GM23338 (cell line): Measurements from ENCODE around the gene PARD3. TPM values are rescaled to one million over a fixed set of nuclear protein-coding genes. Genes with fewer than 3 reads are reported as not detected.

ENCODE experiments used
- ATAC-seq: fragments of 200-7000 bp; cut with Tn5 transposase; 3 replicates; pipeline ENCODE4 v1.9.1; 2020
- DNase-seq: peaks from one replicate; pipeline ENCODE4 v3.0.0-alpha.2; 2015; ENCODE audit warnings: low spot score
- H2AFZ ChIP-seq: fragments of 200-600 bp; sonication (generic); 2 replicates; pipeline ENCODE4 v1.8.0; 2016; ENCODE audit warnings: antibody characterized with exemption, mild to moderate bottlenecking, moderate library complexity
- H3F3A ChIP-seq: fragments of 200-600 bp; sonication (generic); replicated peaks from 2 replicates; pipeline ENCODE4 v1.8.0; 2017; ENCODE audit warnings: antibody characterized with exemption, mixed run types, low read depth
- H3K27ac ChIP-seq: fragments of 200-600 bp; sonication (generic); 2 replicates; pipeline ENCODE4 v1.6.1; 2016; ENCODE audit warnings: low read depth
- H3K27me3 ChIP-seq: fragments of 200-600 bp; sonication (generic); 2 replicates; pipeline ENCODE4 v1.8.0; 2016; ENCODE audit warnings: mild to moderate bottlenecking, mixed run types, moderate library complexity; ENCODE audit not compliant: insufficient read depth
- H3K36me3 ChIP-seq: fragments of 200-600 bp; sonication (generic); 2 replicates; pipeline ENCODE4 v1.8.0; 2016; ENCODE audit warnings: mild to moderate bottlenecking; ENCODE audit not compliant: insufficient read depth
- H3K4me1 ChIP-seq: fragments of 200-600 bp; sonication (generic); 2 replicates; pipeline ENCODE4 v1.8.0; 2016; ENCODE audit warnings: mild to moderate bottlenecking, moderate library complexity; ENCODE audit not compliant: insufficient read depth
- H3K4me2 ChIP-seq: fragments of 200-600 bp; sonication (generic); 2 replicates; pipeline ENCODE4 v1.7.1; 2017; ENCODE audit warnings: mixed run types
- H3K4me3 ChIP-seq: fragments of 200-600 bp; sonication (generic); 2 replicates; pipeline ENCODE4 v1.6.1; 2016; ENCODE audit warnings: mixed run types
- H3K79me2 ChIP-seq: fragments of 200-600 bp; sonication (generic); replicated peaks from 2 replicates; pipeline ENCODE4 v1.8.0; 2017; ENCODE audit warnings: mild to moderate bottlenecking; ENCODE audit not compliant: insufficient read depth
- H3K9me2 ChIP-seq: fragments of 200-600 bp; sonication (generic); 2 replicates; pipeline ENCODE4 v1.8.0; 2017; ENCODE audit not compliant: insufficient read depth
- H4K20me1 ChIP-seq: fragments of 200-600 bp; sonication (generic); replicated peaks from 2 replicates; pipeline ENCODE4 v1.8.0; 2017; ENCODE audit warnings: mild to moderate bottlenecking; ENCODE audit not compliant: insufficient read depth
- H3K27ac Mint-ChIP-seq: 2 replicates; pipeline ENCODE4 v1.8.0; 2020; ENCODE audit warnings: inconsistent platforms, mild to moderate bottlenecking, moderate library complexity, mixed read lengths
- H3K27me3 Mint-ChIP-seq: 3 replicates; pipeline ENCODE4 v1.8.0; 2022; ENCODE audit warnings: low read depth, mild to moderate bottlenecking, moderate library complexity, mixed read lengths, inconsistent platforms; ENCODE audit not compliant: insufficient read depth, poor library complexity
- H3K36me3 Mint-ChIP-seq: 3 replicates; pipeline ENCODE4 v1.8.0; 2021; ENCODE audit warnings: low read depth, mild to moderate bottlenecking, inconsistent platforms, moderate library complexity, mixed read lengths
- H3K4me1 Mint-ChIP-seq: 3 replicates; pipeline ENCODE4 v1.8.0; 2020; ENCODE audit warnings: mild to moderate bottlenecking, inconsistent platforms, mixed read lengths
- H3K4me3 Mint-ChIP-seq: 3 replicates; pipeline ENCODE4 v1.8.0; 2021; ENCODE audit warnings: moderate library complexity, mild to moderate bottlenecking, inconsistent platforms, mixed read lengths
- H3K9me3 Mint-ChIP-seq: 3 replicates; pipeline ENCODE4 v1.8.0; 2020; ENCODE audit warnings: moderate library complexity, mild to moderate bottlenecking, inconsistent platforms, mixed read lengths
- CREB1 ChIP-seq: fragments of 250-450 bp; sonication (Bioruptor Pico); IDR thresholded peaks from 2 replicates; pipeline ENCODE4 v1.5.0; 2020; ENCODE audit warnings: low read depth, mild to moderate bottlenecking, moderate library complexity
- ETS1 ChIP-seq: IDR thresholded peaks from 2 replicates; pipeline ENCODE4 v1.6.1; 2016; ENCODE audit warnings: antibody characterized with exemption
- EZH2 ChIP-seq: fragments of 200-600 bp; sonication (generic); IDR thresholded peaks from one replicate; pipeline ENCODE4 v1.8.0; 2017; ENCODE audit warnings: antibody characterized with exemption, mild to moderate bottlenecking, low read depth; ENCODE audit not compliant: unreplicated experiment
- EZH2phosphoT487 ChIP-seq: fragments of 200-600 bp; sonication (generic); IDR thresholded peaks from one replicate; pipeline ENCODE4 v1.8.1; 2018; ENCODE audit warnings: antibody characterized with exemption; ENCODE audit not compliant: unreplicated experiment
- JUNB ChIP-seq: IDR thresholded peaks from one replicate; pipeline ENCODE4 v1.6.1; 2016; ENCODE audit warnings: antibody characterized with exemption; ENCODE audit not compliant: unreplicated experiment
- NANOG ChIP-seq: IDR thresholded peaks from 2 replicates; pipeline ENCODE4 v1.6.1; 2016; ENCODE audit warnings: antibody characterized with exemption, borderline replicate concordance
- POLR2AphosphoS5 ChIP-seq: IDR thresholded peaks from 2 replicates; pipeline ENCODE4 v1.6.1; 2016; ENCODE audit warnings: antibody characterized with exemption, low read depth
- STAT1 ChIP-seq: IDR thresholded peaks from one replicate; pipeline ENCODE4 v1.6.1; 2016; ENCODE audit warnings: antibody characterized with exemption; ENCODE audit not compliant: unreplicated experiment
- ZNF114 ChIP-seq: fragments of 250-450 bp; sonication (Bioruptor Pico); IDR thresholded peaks from 2 replicates; pipeline ENCODE4 v1.5.0; 2020; ENCODE audit warnings: mild to moderate bottlenecking, moderate library complexity
- ZNF331 ChIP-seq: fragments of 250-450 bp; sonication (Bioruptor Pico); IDR thresholded peaks from 2 replicates; pipeline ENCODE4 v1.5.0; 2020; ENCODE audit warnings: low read depth, mild to moderate bottlenecking, moderate library complexity
- ZNF462 ChIP-seq: fragments of 250-450 bp; sonication (Bioruptor Pico); IDR thresholded peaks from 2 replicates; pipeline ENCODE4 v1.5.0; 2020; ENCODE audit warnings: mild to moderate bottlenecking, moderate library complexity
- polyA plus RNA-seq: library from polyadenylated mRNA; unstranded; fragments of >200 nt; fragmentation: Nextera tagmentation; extraction: Ambion mirVana; gene quantifications from 2 replicates; pipeline ENCODE4 v1.2.1, GENCODE V29; 2016
- total RNA-seq: library from RNA; depleted of rRNA; stranded (reverse); fragments of >200 nt; shearing (Covaris generic); gene quantifications from 2 replicates; pipeline ENCODE4 v1.2.3, GENCODE V29; 2014
- TF ChIP-seq, protein P1 (sequence below), 2 experiments: fragments of 200-600 bp in 1 of 2; sonication (generic) in 1 of 2; conservative IDR thresholded peaks; 2 replicates each; pipeline versions ENCODE4 v1.5.1 to v1.6.1; 2016 to 2017; ENCODE audit warnings: antibody characterized with exemption in 2 of 2, low read depth in 2 of 2, mild to moderate bottlenecking in 2 of 2, moderate library complexity in 1 of 2
- TF ChIP-seq, protein P2 (sequence below): IDR thresholded peaks from one replicate; pipeline ENCODE4 v1.6.1; 2018; ENCODE audit warnings: antibody characterized with exemption; ENCODE audit not compliant: unreplicated experiment

Gene PARD3
- total and polyA plus RNA-seq, 2 experiments from 2014 or later, result 30.2 to 51.4 TPM

DNA sequence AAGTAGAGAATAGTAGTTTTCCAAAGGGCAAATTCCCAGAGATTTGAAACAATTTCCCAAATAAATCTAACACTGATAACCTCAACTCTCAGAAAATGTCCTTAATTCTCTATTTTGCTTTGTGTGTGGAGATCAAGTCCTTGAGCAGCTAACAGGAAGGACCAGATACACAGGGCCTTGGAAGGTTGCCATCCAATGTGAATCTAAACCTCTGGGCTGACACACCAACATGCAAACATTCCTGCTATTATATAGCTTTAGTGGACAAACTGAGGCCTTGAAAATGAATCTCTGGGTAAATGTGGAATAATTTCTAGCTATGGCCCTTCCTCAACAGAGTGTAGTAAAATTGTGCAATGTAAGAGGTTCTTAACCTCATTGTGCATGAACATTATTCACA lies 44.1 kb upstream of the PARD3 start:
- H3K4me3 Mint-ChIP-seq, result no peak overlapping the region
- Histone ChIP-seq H3K36me3 (no peaks in the 10 kb centered on the region), H4K20me1 (no peaks in the 10 kb centered on the region), H3K4me1 (peaks cover 19% of the 10 kb centered on the region), H3K27ac (no peak overlapping the region), H3F3A (no peaks in the 10 kb centered on the region), H3K9me2 (no peaks in the 10 kb centered on the region), H3K79me2 (no peaks in the 10 kb centered on the region), H3K4me3 (no peak overlapping the region), H2AFZ (no peak overlapping the region), H3K4me2 (no peak overlapping the region), H3K27me3 (no peaks in the 10 kb centered on the region)
- H3K4me1 Mint-ChIP-seq, result peaks cover 18% of the 10 kb centered on the region
- no peaks in the 10 kb centered on the region for H3K27me3 Mint-ChIP-seq
- H3K36me3 Mint-ChIP-seq, result no peaks in the 10 kb centered on the region
- ATAC-seq (no peak), DNase-seq (no peak)
- TF ChIP-seq, protein P1, sequence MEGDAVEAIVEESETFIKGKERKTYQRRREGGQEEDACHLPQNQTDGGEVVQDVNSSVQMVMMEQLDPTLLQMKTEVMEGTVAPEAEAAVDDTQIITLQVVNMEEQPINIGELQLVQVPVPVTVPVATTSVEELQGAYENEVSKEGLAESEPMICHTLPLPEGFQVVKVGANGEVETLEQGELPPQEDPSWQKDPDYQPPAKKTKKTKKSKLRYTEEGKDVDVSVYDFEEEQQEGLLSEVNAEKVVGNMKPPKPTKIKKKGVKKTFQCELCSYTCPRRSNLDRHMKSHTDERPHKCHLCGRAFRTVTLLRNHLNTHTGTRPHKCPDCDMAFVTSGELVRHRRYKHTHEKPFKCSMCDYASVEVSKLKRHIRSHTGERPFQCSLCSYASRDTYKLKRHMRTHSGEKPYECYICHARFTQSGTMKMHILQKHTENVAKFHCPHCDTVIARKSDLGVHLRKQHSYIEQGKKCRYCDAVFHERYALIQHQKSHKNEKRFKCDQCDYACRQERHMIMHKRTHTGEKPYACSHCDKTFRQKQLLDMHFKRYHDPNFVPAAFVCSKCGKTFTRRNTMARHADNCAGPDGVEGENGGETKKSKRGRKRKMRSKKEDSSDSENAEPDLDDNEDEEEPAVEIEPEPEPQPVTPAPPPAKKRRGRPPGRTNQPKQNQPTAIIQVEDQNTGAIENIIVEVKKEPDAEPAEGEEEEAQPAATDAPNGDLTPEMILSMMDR (conservative IDR thresholded peaks at IDR 0.05; ENCODE audit: low read depth in 2 of 2), result no peak
- TF ChIP-seq JUNB, result no peak
- TF ChIP-seq ZNF462 (CRISPR knock-in tag), result no peak
- TF ChIP-seq, protein P2, sequence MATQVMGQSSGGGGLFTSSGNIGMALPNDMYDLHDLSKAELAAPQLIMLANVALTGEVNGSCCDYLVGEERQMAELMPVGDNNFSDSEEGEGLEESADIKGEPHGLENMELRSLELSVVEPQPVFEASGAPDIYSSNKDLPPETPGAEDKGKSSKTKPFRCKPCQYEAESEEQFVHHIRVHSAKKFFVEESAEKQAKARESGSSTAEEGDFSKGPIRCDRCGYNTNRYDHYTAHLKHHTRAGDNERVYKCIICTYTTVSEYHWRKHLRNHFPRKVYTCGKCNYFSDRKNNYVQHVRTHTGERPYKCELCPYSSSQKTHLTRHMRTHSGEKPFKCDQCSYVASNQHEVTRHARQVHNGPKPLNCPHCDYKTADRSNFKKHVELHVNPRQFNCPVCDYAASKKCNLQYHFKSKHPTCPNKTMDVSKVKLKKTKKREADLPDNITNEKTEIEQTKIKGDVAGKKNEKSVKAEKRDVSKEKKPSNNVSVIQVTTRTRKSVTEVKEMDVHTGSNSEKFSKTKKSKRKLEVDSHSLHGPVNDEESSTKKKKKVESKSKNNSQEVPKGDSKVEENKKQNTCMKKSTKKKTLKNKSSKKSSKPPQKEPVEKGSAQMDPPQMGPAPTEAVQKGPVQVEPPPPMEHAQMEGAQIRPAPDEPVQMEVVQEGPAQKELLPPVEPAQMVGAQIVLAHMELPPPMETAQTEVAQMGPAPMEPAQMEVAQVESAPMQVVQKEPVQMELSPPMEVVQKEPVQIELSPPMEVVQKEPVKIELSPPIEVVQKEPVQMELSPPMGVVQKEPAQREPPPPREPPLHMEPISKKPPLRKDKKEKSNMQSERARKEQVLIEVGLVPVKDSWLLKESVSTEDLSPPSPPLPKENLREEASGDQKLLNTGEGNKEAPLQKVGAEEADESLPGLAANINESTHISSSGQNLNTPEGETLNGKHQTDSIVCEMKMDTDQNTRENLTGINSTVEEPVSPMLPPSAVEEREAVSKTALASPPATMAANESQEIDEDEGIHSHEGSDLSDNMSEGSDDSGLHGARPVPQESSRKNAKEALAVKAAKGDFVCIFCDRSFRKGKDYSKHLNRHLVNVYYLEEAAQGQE, result no peak
- no peak for TF ChIP-seq EZH2phosphoT487
- TF ChIP-seq POLR2AphosphoS5, result no peak
- no peak for TF ChIP-seq STAT1
- TF ChIP-seq ETS1, result no peak
- TF ChIP-seq ZNF331 (CRISPR knock-in tag), result no peak
- no peak for TF ChIP-seq CREB1
- TF ChIP-seq EZH2, result no peak
- TF ChIP-seq ZNF114 (CRISPR knock-in tag), result no peak
- TF ChIP-seq NANOG, result no peak
- no peak overlapping the region for H3K27ac Mint-ChIP-seq
- no peaks in the 10 kb centered on the region; the same call in 2 of the 3 replicates for H3K9me3 Mint-ChIP-seq
